A673 (cell line): ENCODE data around the gene KAT2A. TPM values are rescaled to one million over a fixed set of nuclear protein-coding genes. Genes with fewer than 3 reads are reported as not detected.

ENCODE experiments used
- Bru-seq: library from RNA; stranded (reverse); fragments of 400-500 nt; gene quantifications from one replicate; lab custom pipeline; 2021; lab: Mats Ljungman, UMichigan
- BruChase-seq, 2 experiments: library from RNA; stranded (reverse); fragments of 400-500 nt; gene quantifications; one replicate each; lab custom pipeline; 2021; lab: Mats Ljungman, UMichigan
- BruUV-seq: library from RNA; stranded (reverse); fragments of 400-500 nt; replicated peaks from 2 replicates; lab custom pipeline; 2021; lab: Mats Ljungman, UMichigan
- CTCF ChIA-PET: fragments of 300-600 bp; sonication (Branson Sonifier 250); formaldehyde crosslinking; loops from one replicate; lab custom pipeline; 2022; ENCODE audit warnings: antibody characterized with exemption; lab: Charles Lee
- POLR2A ChIA-PET: fragments of 300-600 bp; sonication (Branson Sonifier 250); formaldehyde crosslinking; loops from one replicate; lab custom pipeline; 2022; ENCODE audit warnings: antibody characterized with exemption; ENCODE audit not compliant: low non-redundant PET; lab: Charles Lee
- DNase-seq: peaks from one replicate; pipeline ENCODE4 v3.0.0-alpha.2; 2015; ENCODE audit warnings: low spot score
- H3K27ac ChIP-seq: fragments of 200-600 bp; sonication (generic); 2 replicates; pipeline ENCODE4 v1.5.1; 2016; ENCODE audit warnings: mixed run types, low read depth, mild to moderate bottlenecking, mixed read lengths, antibody characterized with exemption, low read length; ENCODE audit not compliant: poor library complexity, severe bottlenecking
- H3K27me3 ChIP-seq: fragments of 200-600 bp; sonication (generic); replicated peaks from 2 replicates; pipeline ENCODE4 v1.6.1; 2017; ENCODE audit warnings: mixed run types, low read depth, mild to moderate bottlenecking, mixed read lengths, antibody characterized with exemption, low read length; ENCODE audit not compliant: insufficient read depth, poor library complexity
- H3K36me3 ChIP-seq: fragments of 200-600 bp; sonication (generic); 2 replicates; pipeline ENCODE4 v1.6.1; 2016; ENCODE audit warnings: mixed run types, mild to moderate bottlenecking, mixed read lengths, antibody characterized with exemption, low read length; ENCODE audit not compliant: insufficient read depth, poor library complexity, severe bottlenecking
- H3K4me1 ChIP-seq: fragments of 200-600 bp; sonication (generic); 2 replicates; pipeline ENCODE4 v1.6.1; 2017; ENCODE audit warnings: mixed run types, mild to moderate bottlenecking, mixed read lengths, antibody characterized with exemption, low read length; ENCODE audit not compliant: insufficient read depth, poor library complexity, severe bottlenecking
- H3K4me3 ChIP-seq: fragments of 200-600 bp; sonication (generic); 2 replicates; pipeline ENCODE4 v1.5.1; 2016; ENCODE audit warnings: low read depth, mixed run types, mild to moderate bottlenecking, mixed read lengths, low read length; ENCODE audit not compliant: poor library complexity, severe bottlenecking
- H3K9me3 ChIP-seq: fragments of 200-600 bp; sonication (generic); 2 replicates; pipeline ENCODE4 v1.6.1; 2016; ENCODE audit warnings: mixed run types, low read depth, mild to moderate bottlenecking, mixed read lengths, antibody characterized with exemption, low read length; ENCODE audit not compliant: poor library complexity, severe bottlenecking
- EZH2 ChIP-seq: fragments of 200-600 bp; sonication (generic); IDR thresholded peaks from 2 replicates; pipeline ENCODE4 v1.6.1; 2017; ENCODE audit warnings: borderline replicate concordance, low read depth, mild to moderate bottlenecking, mixed read lengths, antibody characterized with exemption, low read length; ENCODE audit not compliant: poor library complexity, severe bottlenecking
- intact Hi-C: fragments of 100-400 bp; cut with micrococcal nuclease; formaldehyde crosslinking; loops from one replicate; pipeline ENCODE4 v1.10.0; 2022; ENCODE audit not compliant: unreplicated experiment
- long read RNA-seq: library from polyadenylated mRNA; stranded (forward); transcript quantifications from one replicate; pipeline ENCODE4 v2.0.0, GENCODE V29; 2022
- total RNA-seq: library from RNA; stranded (reverse); gene quantifications from 2 replicates; pipeline ENCODE4 v1.2.3, GENCODE V29; 2021
- TF ChIP-seq, protein P1 (sequence below): fragments of 300-800, 200-600 bp; sonication (generic); conservative IDR thresholded peaks from 2 replicates; pipeline ENCODE4 v1.5.1; 2017; ENCODE audit warnings: low read depth, mild to moderate bottlenecking, antibody characterized with exemption, low read length, moderate library complexity, mixed read lengths

Gene KAT2A
- total RNA-seq (28.6 and 30.3 TPM in 2 replicates), Bru-seq, nascent RNA (percentile 51 among the genes with signal in this experiment), BruChase-seq, experiment 1, labeled RNA remaining after a 2-hour chase (percentile 59 among the genes with signal in this experiment), BruChase-seq, experiment 2, labeled RNA remaining after a 6-hour chase (percentile 80 among the genes with signal in this experiment)
- long read RNA-seq, transcript KAT2A-202 (18 exons, 2,990 nt): major isoform, 14 of 36 reads
- long read RNA-seq, transcript KAT2A-201 (18 exons, 3,109 nt): minor isoform, 5 of 36 reads
- long read RNA-seq, partial matches to known transcripts: 8 of 36 reads
- long read RNA-seq, other reads (novel, unspliced or antisense): 9 of 36 reads

- POLR2A ChIA-PET: interaction anchor here (0.6 kb wide), 2 partner anchors 86 to 286 kb away, joined by 3 to 9 read pairs; no protein-coding TSS in a partner anchor
Measured at GRCh38 chr17:42120770-42121769, at the start of gene KAT2A. TSS of gene KAT2A (minus strand) at chr17:42121367. CDS start at chr17:42121304, 63 bp downstream.

DNA sequence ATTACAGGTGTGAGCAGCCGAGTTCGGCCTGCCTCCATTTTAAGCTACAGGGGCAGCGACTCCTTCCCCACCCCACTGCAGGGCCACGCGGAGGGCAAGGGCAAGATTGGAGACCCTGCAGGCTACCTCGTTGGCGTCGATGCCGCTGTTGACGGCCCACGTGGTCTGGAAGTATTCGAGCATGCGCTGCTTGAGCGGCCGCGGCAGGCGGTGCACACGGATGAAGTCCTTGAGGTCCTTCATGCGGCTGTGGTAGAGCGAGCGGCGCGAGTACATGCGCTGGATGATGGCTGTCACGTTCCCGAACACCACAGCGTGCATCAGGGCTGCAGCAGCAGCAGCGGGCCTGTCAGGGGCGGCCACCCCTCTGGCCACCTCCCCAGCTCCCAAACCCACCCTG lies 48.2 kb upstream of the KAT2A start:
- no peak for DNase-seq
- Histone ChIP-seq H3K4me1 (no peaks in the 10 kb centered on the region), H3K27ac (no peak overlapping the region), H3K9me3 (no peaks in the 10 kb centered on the region), H3K27me3 (no peaks in the 10 kb centered on the region), H3K36me3 (no peaks in the 10 kb centered on the region), H3K4me3 (no peak overlapping the region)
- ChIA-PET POLR2A (no interaction called here), CTCF (no interaction called here)
- TF ChIP-seq EZH2: no peak
- TF ChIP-seq, protein P1, sequence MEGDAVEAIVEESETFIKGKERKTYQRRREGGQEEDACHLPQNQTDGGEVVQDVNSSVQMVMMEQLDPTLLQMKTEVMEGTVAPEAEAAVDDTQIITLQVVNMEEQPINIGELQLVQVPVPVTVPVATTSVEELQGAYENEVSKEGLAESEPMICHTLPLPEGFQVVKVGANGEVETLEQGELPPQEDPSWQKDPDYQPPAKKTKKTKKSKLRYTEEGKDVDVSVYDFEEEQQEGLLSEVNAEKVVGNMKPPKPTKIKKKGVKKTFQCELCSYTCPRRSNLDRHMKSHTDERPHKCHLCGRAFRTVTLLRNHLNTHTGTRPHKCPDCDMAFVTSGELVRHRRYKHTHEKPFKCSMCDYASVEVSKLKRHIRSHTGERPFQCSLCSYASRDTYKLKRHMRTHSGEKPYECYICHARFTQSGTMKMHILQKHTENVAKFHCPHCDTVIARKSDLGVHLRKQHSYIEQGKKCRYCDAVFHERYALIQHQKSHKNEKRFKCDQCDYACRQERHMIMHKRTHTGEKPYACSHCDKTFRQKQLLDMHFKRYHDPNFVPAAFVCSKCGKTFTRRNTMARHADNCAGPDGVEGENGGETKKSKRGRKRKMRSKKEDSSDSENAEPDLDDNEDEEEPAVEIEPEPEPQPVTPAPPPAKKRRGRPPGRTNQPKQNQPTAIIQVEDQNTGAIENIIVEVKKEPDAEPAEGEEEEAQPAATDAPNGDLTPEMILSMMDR: no peak
- intact Hi-C loops: no loop called here
- no TSS peak for BruUV-seq

More at GRCh38 chr17:42120770-42121769, at the start of gene KAT2A:
- intact Hi-C loops: no loop called here
- no peaks in the 10 kb centered on the region for H3K27me3 ChIP-seq
- BruUV-seq: no TSS peak
- H3K4me3 ChIP-seq: peak within 1 kb of the TSS; percentile 62
- CTCF ChIA-PET: interaction anchor here (0.6 kb wide), 2 partner anchors 41 to 98 kb away, joined by 5 to 10 read pairs; no protein-coding TSS in a partner anchor
- DNase-seq: peak; percentile 82
- peaks cover 5% of the 10 kb centered on the region for H3K36me3 ChIP-seq
- H3K9me3 ChIP-seq: no peaks in the 10 kb centered on the region
- no peaks in the 10 kb centered on the region for H3K4me1 ChIP-seq
- TF ChIP-seq, protein P1: no peak
- no peak for TF ChIP-seq EZH2
- peak within 1 kb of the TSS; percentile 74 for H3K27ac ChIP-seq

DNA sequence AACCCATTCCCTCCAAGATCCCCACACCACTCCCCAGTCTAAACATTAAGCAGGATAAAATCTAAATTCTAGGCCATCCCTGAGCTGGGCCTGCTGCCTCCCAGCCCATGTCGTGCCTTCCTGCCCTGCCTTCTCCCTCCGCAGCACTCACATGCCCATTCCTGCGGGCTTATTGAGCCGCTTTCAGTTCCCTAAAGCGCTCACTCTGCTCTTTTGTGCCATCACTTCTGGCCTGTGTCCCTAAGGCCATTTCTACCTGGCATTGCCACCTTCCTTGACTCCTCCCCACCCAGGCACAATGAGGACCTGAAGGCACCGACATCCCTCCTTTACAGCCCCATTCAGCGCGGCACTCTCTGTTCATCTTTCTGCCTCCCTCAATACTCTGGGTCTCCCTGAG lies 46.6 kb upstream of the KAT2A start:
- DNase-seq: no peak
- intact Hi-C loops: no loop called here
- TF ChIP-seq, protein P1: no peak
- TF ChIP-seq EZH2: no peak
- ChIA-PET CTCF (no interaction called here), POLR2A (no interaction called here)
- Histone ChIP-seq H3K27me3 (no peaks in the 10 kb centered on the region), H3K4me1 (no peaks in the 10 kb centered on the region), H3K4me3 (no peak overlapping the region), H3K27ac (no peak overlapping the region), H3K9me3 (no peaks in the 10 kb centered on the region), H3K36me3 (no peaks in the 10 kb centered on the region)
- no TSS peak for BruUV-seq
